Breast epithelium (tissue), 4 donors: Measurements from ENCODE around the gene AFAP1L1. TPM values are rescaled to one million over a fixed set of nuclear protein-coding genes. Genes with fewer than 3 reads are reported as not detected.

ENCODE experiments used
- DNase-seq, 2 donors: peaks; one replicate each; pipeline ENCODE4 v3.0.0-alpha.2; 2019; ENCODE audit warnings: low spot score in 2 of 2
- H3K27ac ChIP-seq, 2 donors: fragments of 200-600 bp; sonication (generic) in 1 of 2; one replicate each; pipeline ENCODE4 v1.5.1; 2016 to 2019; ENCODE audit warnings: mild to moderate bottlenecking in 1 of 2
- H3K27me3 ChIP-seq, 2 donors: fragments of 200-600 bp; sonication (generic) in 1 of 2; one replicate each; pipeline versions ENCODE4 v1.5.1 to v1.6.0; 2017 to 2019; ENCODE audit warnings: control low read depth in 1 of 2, mild to moderate bottlenecking in 1 of 2
- H3K36me3 ChIP-seq: fragments of 200-600 bp; one replicate; pipeline ENCODE4 v1.5.1; 2019
- H3K4me1 ChIP-seq, 2 donors: fragments of 200-600 bp; sonication (generic); one replicate each; pipeline ENCODE4 v1.5.1; 2016 to 2019; ENCODE audit warnings: control low read depth in 1 of 2
- H3K4me3 ChIP-seq, 3 donors: fragments of 200-600 bp; sonication (generic); 1 replicate in 2 of 3; 2 replicates in 1 of 3; pipeline ENCODE4 v1.5.1; 2016 to 2019; ENCODE audit warnings: mild to moderate bottlenecking in 3 of 3, moderate library complexity in 2 of 3
- H3K9me3 ChIP-seq, 2 donors: fragments of 200-600 bp; sonication (generic) in 1 of 2; one replicate each; pipeline ENCODE4 v1.5.1; 2016 to 2019; ENCODE audit warnings: control low read depth in 1 of 2
- POLR2A ChIP-seq: fragments of 450-650 bp; IDR thresholded peaks from one replicate; pipeline ENCODE4 v1.6.1; 2016; ENCODE audit warnings: antibody characterized with exemption, mild to moderate bottlenecking, moderate library complexity
- POLR2AphosphoS5 ChIP-seq, 3 donors: sonication (generic); formaldehyde crosslinking; IDR thresholded peaks; one replicate each; pipeline ENCODE4 v1.6.1; 2017; ENCODE audit warnings: antibody characterized with exemption in 3 of 3
- intact Hi-C: fragments of 100-400 bp; cut with DNase I; formaldehyde crosslinking; loops from one replicate; pipeline ENCODE4 v1.15.1; 2023; ENCODE audit warnings: low total_unique reads
- total RNA-seq, 3 donors: library from RNA; depleted of rRNA; stranded (reverse); fragments of >200 nt; gene quantifications; one replicate each; pipeline ENCODE4 v1.1.0, GENCODE V29; 2016
- TF ChIP-seq, protein P1 (sequence below), 3 donors: fragments of 450-650 bp; IDR thresholded peaks; one replicate each; pipeline ENCODE4 v1.5.1; 2016 to 2017; ENCODE audit warnings: antibody characterized with exemption in 3 of 3, mild to moderate bottlenecking in 3 of 3, moderate library complexity in 3 of 3

The AFAP1L1 gene
- total RNA-seq, 3 donors from 2014 or later = 13.3 to 108 (median 26.5) TPM

DNA sequence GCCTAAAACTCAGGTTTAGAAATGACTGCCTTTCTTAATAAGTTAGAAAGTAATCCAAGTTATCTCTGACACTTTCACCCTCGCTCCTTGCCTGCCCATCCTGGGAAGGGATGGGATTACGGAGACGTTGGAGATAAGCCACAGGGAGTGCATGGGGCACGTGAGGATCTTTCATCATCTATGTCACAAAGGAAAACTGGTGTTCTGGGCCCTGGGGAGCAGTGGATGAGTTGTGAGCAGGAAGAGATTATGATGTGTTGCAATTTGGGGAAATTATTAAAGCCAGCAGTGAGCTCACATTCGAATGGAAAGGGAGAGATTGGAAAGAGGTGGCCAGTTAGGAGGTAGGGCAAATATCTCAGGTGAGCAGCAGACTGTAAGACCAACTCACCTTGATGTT, 12.8 kb downstream of the AFAP1L1 start:
- intact Hi-C loops = no loop called here
- no peak for DNase-seq
- H3K9me3 ChIP-seq = no peaks in the 10 kb centered on the region
- no peaks in the 10 kb centered on the region for H3K36me3 ChIP-seq
- no peak overlapping the region for H3K4me3 ChIP-seq
- TF ChIP-seq POLR2A (no peak), POLR2AphosphoS5 (IDR thresholded peaks at IDR 0.05) (peak in 1 of 3 donors; percentile 77)
- TF ChIP-seq, protein P1, sequence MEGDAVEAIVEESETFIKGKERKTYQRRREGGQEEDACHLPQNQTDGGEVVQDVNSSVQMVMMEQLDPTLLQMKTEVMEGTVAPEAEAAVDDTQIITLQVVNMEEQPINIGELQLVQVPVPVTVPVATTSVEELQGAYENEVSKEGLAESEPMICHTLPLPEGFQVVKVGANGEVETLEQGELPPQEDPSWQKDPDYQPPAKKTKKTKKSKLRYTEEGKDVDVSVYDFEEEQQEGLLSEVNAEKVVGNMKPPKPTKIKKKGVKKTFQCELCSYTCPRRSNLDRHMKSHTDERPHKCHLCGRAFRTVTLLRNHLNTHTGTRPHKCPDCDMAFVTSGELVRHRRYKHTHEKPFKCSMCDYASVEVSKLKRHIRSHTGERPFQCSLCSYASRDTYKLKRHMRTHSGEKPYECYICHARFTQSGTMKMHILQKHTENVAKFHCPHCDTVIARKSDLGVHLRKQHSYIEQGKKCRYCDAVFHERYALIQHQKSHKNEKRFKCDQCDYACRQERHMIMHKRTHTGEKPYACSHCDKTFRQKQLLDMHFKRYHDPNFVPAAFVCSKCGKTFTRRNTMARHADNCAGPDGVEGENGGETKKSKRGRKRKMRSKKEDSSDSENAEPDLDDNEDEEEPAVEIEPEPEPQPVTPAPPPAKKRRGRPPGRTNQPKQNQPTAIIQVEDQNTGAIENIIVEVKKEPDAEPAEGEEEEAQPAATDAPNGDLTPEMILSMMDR (IDR thresholded peaks at IDR 0.05) = no peak
- H3K27ac ChIP-seq = peak overlapping the region; percentile 50 to 68
- no peaks in the 10 kb centered on the region for H3K27me3 ChIP-seq
- H3K4me1 ChIP-seq = no peaks in the 10 kb centered on the region

DNA sequence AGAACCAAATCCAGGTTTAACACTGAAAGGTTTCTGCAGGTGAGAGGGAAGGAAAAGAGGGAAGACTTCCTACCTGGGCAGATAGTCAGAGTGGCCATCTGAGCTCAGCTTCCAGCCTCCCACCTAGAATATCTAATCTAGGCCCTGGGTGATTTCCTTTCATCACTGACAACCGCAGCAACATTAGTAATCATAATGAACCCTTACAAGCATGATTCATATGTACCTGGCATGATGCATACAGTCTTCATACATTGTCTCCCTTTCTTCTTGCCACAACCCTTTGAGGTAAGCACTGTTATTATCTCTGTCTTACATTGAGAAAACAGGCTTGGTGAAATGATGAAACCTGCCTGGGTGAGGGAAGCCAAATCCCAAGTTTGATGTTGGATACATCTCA, 13.5 kb downstream of the AFAP1L1 start:
- H3K4me1 ChIP-seq = no peaks in the 10 kb centered on the region
- H3K27me3 ChIP-seq = no peaks in the 10 kb centered on the region
- intact Hi-C loops = no loop called here
- no peak overlapping the region for H3K4me3 ChIP-seq
- H3K36me3 ChIP-seq = no peaks in the 10 kb centered on the region
- peak overlapping the region in 1 of 2 donors; percentile 68 for H3K27ac ChIP-seq
- H3K9me3 ChIP-seq = no peaks in the 10 kb centered on the region
- TF ChIP-seq POLR2A (no peak), POLR2AphosphoS5 (IDR thresholded peaks at IDR 0.05) (no peak)
- TF ChIP-seq, protein P1 (IDR thresholded peaks at IDR 0.05) = no peak
- DNase-seq = no peak

DNA sequence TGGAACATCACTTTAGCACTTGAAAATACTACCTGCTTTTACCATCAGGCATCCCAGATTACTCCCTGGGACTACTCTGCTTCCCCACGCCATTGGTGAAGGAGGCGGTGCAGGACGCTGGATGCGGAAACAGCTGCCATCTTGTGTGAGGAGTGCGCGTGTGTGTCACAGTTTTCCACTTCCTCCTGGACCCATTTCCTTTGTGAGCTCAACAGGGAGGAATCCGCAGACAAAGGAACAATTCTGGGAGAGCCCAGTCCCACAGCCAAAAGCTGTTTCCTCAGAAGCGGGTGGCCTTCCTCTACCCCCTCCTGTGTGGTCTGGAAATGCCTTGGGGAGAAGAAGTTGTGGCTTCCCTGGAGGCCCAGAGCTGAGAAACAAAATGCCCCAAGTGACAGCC, 16.8 kb downstream of the AFAP1L1 start:
- H3K4me3 ChIP-seq = no peak overlapping the region
- no peaks in the 10 kb centered on the region for H3K9me3 ChIP-seq
- DNase-seq = no peak
- TF ChIP-seq, protein P1 (IDR thresholded peaks at IDR 0.05) = no peak
- TF ChIP-seq POLR2A (no peak), POLR2AphosphoS5 (IDR thresholded peaks at IDR 0.05) (peak in 1 of 3 donors; percentile 46)
- no peaks in the 10 kb centered on the region for H3K4me1 ChIP-seq
- intact Hi-C loops = no loop called here
- peak overlapping the region in 1 of 2 donors; percentile 77 for H3K27ac ChIP-seq
- no peaks in the 10 kb centered on the region for H3K36me3 ChIP-seq
- no peaks in the 10 kb centered on the region for H3K27me3 ChIP-seq

DNA sequence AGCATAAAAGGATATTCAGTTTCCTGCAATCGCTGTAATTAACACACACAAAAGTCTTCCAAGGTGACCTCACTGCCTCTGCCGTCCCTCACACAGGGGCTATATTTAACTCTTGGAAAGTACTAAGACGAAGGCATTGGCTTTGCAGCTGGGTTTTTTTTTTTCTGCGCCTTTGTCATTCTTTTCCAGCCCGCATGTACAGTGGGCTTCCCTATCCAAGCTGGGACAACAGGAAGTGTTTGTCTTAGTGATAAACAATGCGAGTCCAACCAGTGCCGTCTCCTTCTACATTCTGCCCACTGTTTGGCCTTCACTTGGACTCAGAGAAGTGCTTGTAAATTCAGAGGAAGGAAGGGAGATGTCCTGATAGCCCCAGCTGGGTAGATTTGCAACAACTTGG, 17.6 kb downstream of the AFAP1L1 start:
- H3K4me1 ChIP-seq = no peaks in the 10 kb centered on the region
- no peaks in the 10 kb centered on the region for H3K36me3 ChIP-seq
- peak overlapping the region in 1 of 2 donors; percentile 20 for H3K27ac ChIP-seq
- H3K4me3 ChIP-seq = no peak overlapping the region
- intact Hi-C loops = no loop called here
- no peaks in the 10 kb centered on the region for H3K9me3 ChIP-seq
- no peaks in the 10 kb centered on the region for H3K27me3 ChIP-seq
- no peak for DNase-seq
- TF ChIP-seq POLR2A (no peak), POLR2AphosphoS5 (IDR thresholded peaks at IDR 0.05) (no peak)
- TF ChIP-seq, protein P1 (IDR thresholded peaks at IDR 0.05) = no peak

DNA sequence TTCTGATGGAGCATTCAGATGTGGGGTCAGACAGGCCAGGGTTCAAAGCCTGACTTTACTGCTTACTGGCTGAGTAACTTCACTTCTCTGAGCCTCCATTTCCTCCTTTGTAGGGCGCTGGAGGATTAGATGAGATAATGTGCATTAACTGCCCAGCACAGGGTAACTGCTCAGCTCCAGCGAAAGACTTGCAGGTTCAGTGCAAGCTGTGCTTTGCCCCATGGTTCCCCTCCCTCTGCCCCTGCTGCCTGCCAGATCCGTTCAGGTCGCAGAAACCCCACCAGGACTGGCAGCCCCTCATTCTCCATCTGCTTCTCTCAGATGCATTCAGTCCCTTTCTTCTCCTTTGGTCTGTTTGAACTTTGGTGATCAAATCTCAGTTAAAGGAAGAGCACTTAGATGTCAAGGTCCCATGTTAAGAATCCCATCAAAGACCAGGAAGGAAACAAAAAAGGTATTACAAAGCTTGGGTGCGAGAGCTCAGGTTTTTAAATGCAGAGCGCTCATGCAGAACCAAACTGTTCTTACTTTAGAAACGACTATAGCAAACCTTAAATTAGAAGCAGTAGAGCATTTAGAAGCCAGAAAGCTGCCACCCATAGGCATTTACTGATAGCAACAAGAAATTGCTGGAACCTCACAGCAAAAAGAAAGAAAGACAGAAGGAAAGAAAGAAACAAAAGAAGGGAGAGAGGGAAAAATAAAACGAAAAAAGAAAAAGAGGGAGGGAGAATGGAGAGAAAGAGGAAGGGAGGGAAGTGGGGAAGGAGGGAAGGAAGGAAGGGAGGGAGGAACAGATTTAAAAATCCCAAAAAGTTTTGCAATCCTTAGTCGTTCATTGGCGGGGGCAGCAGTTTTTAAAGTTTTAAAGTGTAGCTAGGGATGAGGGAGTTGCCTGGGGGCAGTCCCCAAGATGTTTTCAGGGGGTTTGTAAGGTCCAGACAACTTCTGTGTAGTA, 23.5 kb downstream of the AFAP1L1 start:
- no peak for DNase-seq
- Histone ChIP-seq H3K4me3 (no peak overlapping the region), H3K9me3 (no peaks in the 10 kb centered on the region), H3K4me1 (no peaks in the 10 kb centered on the region), H3K36me3 (no peaks in the 10 kb centered on the region), H3K27me3 (no peaks in the 10 kb centered on the region), H3K27ac (peak overlapping the region in 1 of 2 donors; percentile 16)
- TF ChIP-seq POLR2AphosphoS5 (IDR thresholded peaks at IDR 0.05) (no peak), POLR2A (no peak)
- TF ChIP-seq, protein P1 (IDR thresholded peaks at IDR 0.05) = no peak
- intact Hi-C loops = no loop called here
